SU-DHL-6 (cell line): Measurements from ENCODE around the gene PLAGL1.

Experiments used
- H2AFZ ChIP-seq: fragments of 200-600 bp; sonication (generic); 2 replicates; pipeline ENCODE4 v1.6.1; 2014; ENCODE audit warnings: low read depth, mild to moderate bottlenecking, moderate library complexity, mixed read lengths, antibody characterized with exemption, low read length; ENCODE audit not compliant: severe bottlenecking
- H3F3A ChIP-seq: fragments of 200-600 bp; shearing (Covaris generic); 2 replicates; pipeline ENCODE4 v1.6.0; 2016; ENCODE audit warnings: antibody characterized with exemption, mild to moderate bottlenecking; ENCODE audit not compliant: insufficient read depth
- H3K27ac ChIP-seq: fragments of 200-600 bp; sonication (generic); 2 replicates; pipeline ENCODE4 v1.5.1; 2016; ENCODE audit warnings: low read depth, mild to moderate bottlenecking, low read length, moderate library complexity, mixed read lengths
- H3K27me3 ChIP-seq: fragments of 200-600 bp; sonication (generic), shearing (Covaris generic); 2 replicates; pipeline ENCODE4 v1.6.0; 2014; ENCODE audit warnings: mild to moderate bottlenecking, low read length
- H3K36me3 ChIP-seq: fragments of 200-600 bp; sonication (generic); 2 replicates; pipeline ENCODE4 v1.6.1; 2014; ENCODE audit warnings: mild to moderate bottlenecking, low read length, mixed read lengths
- H3K4me2 ChIP-seq: fragments of 300-600, 200-600 bp; shearing (Covaris generic), sonication (generic); 2 replicates; pipeline ENCODE4 v1.6.0; 2014; ENCODE audit warnings: low read length, low read depth, mild to moderate bottlenecking; ENCODE audit not compliant: poor library complexity, severe bottlenecking
- H3K4me3 ChIP-seq: fragments of 200-600 bp; sonication (generic); 2 replicates; pipeline ENCODE4 v1.5.1; 2014; ENCODE audit warnings: antibody characterized with exemption, low read length, mild to moderate bottlenecking, mixed read lengths; ENCODE audit not compliant: insufficient read depth, poor library complexity, severe bottlenecking
- H3K79me2 ChIP-seq: fragments of 200-600 bp; sonication (generic); 2 replicates; pipeline ENCODE4 v1.6.1; 2014; ENCODE audit warnings: mild to moderate bottlenecking, low read length, moderate library complexity; ENCODE audit not compliant: insufficient read depth
- H3K9ac ChIP-seq: fragments of 200-600 bp; sonication (generic); 2 replicates; pipeline ENCODE4 v1.7.0; 2014; ENCODE audit warnings: mild to moderate bottlenecking, low read length
- H3K9me2 ChIP-seq: fragments of 200-600 bp; sonication (generic); replicated peaks from 2 replicates; pipeline ENCODE4 v1.6.1; 2014; ENCODE audit warnings: low read length; ENCODE audit not compliant: insufficient read depth
- H3K9me3 ChIP-seq: fragments of 200-600 bp; sonication (generic); 2 replicates; pipeline ENCODE4 v1.6.1; 2014; ENCODE audit warnings: low read length, mixed read lengths; ENCODE audit not compliant: insufficient read depth
- H4K20me1 ChIP-seq: fragments of 200-600 bp; sonication (generic); 2 replicates; pipeline ENCODE4 v1.6.1; 2014; ENCODE audit warnings: low read depth, mild to moderate bottlenecking, antibody characterized with exemption, low read length, moderate library complexity, mixed read lengths
- EZH2phosphoT487 ChIP-seq: fragments of 200-600 bp; sonication (generic), shearing (Covaris generic); conservative IDR thresholded peaks from 2 replicates; pipeline ENCODE4 v1.6.1; 2018; ENCODE audit warnings: mild to moderate bottlenecking, antibody characterized with exemption, low read length, moderate library complexity, mixed read lengths
- TF ChIP-seq, protein P1 (sequence below): fragments of 200-600 bp; sonication (generic); IDR thresholded peaks from one replicate; pipeline ENCODE4 v1.5.1; 2017; ENCODE audit warnings: antibody characterized with exemption, mild to moderate bottlenecking, low read length, moderate library complexity; ENCODE audit not compliant: insufficient read depth, poor library complexity, severe bottlenecking

Gene PLAGL1

DNA sequence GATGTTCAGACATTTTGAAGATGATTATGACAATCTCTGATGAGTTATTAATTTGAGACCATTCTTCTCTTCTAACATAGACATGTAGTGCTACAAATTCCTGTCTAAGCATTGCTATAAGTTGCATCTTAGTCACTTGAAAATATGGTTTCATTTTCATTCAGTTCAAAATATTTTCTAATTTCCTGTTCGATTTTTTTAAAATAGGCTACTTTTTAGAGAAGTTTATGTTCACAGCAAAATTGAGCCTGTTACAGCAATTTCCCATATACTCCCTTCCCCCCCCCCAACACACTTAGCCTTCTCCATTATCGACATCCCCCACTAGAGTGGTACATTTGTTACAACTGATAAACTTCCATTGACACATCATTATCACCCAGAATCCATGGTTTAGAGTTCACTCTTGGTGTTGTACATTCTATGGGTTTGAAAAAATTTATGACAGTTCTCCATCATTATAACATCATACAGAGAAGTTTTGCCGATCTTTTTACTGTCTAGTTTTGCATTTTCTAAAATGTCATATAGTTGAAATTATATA, 31.2 kb downstream of the PLAGL1 start:
- no peak overlapping the region for H3K4me3 ChIP-seq
- H3K9ac ChIP-seq, result no peak overlapping the region
- no peak overlapping the region for H3K4me2 ChIP-seq
- H2AFZ ChIP-seq, result no peak overlapping the region
- H3K9me2 ChIP-seq, result no peaks in the 10 kb centered on the region
- no peaks in the 10 kb centered on the region for H3K36me3 ChIP-seq
- no peaks in the 10 kb centered on the region for H3K79me2 ChIP-seq
- TF ChIP-seq, protein P1, sequence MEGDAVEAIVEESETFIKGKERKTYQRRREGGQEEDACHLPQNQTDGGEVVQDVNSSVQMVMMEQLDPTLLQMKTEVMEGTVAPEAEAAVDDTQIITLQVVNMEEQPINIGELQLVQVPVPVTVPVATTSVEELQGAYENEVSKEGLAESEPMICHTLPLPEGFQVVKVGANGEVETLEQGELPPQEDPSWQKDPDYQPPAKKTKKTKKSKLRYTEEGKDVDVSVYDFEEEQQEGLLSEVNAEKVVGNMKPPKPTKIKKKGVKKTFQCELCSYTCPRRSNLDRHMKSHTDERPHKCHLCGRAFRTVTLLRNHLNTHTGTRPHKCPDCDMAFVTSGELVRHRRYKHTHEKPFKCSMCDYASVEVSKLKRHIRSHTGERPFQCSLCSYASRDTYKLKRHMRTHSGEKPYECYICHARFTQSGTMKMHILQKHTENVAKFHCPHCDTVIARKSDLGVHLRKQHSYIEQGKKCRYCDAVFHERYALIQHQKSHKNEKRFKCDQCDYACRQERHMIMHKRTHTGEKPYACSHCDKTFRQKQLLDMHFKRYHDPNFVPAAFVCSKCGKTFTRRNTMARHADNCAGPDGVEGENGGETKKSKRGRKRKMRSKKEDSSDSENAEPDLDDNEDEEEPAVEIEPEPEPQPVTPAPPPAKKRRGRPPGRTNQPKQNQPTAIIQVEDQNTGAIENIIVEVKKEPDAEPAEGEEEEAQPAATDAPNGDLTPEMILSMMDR, result no peak
- no peak for TF ChIP-seq EZH2phosphoT487
- H3K27ac ChIP-seq, result no peak overlapping the region
- no peaks in the 10 kb centered on the region for H3K9me3 ChIP-seq
- H4K20me1 ChIP-seq, result no peaks in the 10 kb centered on the region
- H3F3A ChIP-seq, result no peaks in the 10 kb centered on the region
- no peaks in the 10 kb centered on the region for H3K27me3 ChIP-seq

DNA sequence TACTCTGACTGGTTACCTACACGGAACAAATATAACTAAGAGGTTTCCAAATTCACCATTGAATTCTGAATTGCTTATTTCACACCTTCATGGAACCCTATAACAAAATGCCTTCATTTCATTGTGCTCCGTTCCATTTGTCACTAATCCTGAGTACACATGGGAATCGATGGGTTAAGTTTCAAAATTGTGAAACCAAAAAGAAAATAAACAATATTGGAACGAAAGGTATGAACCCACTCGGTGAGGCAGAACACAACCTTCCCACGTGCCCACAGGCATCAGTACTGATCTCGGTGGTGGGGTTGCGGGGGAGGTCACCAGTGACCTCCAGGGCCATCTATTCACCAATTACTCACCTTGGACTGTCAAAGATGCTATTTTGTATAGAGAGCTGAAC, 34.0 kb downstream of the PLAGL1 start:
- Histone ChIP-seq H4K20me1 (no peaks in the 10 kb centered on the region), H3F3A (no peaks in the 10 kb centered on the region), H3K9ac (no peak overlapping the region), H3K27ac (no peak overlapping the region), H3K4me3 (no peak overlapping the region), H3K9me2 (no peaks in the 10 kb centered on the region), H3K4me2 (no peak overlapping the region), H3K36me3 (no peaks in the 10 kb centered on the region), H2AFZ (no peak overlapping the region), H3K79me2 (no peaks in the 10 kb centered on the region), H3K9me3 (no peaks in the 10 kb centered on the region), H3K27me3 (no peaks in the 10 kb centered on the region)
- TF ChIP-seq, protein P1, result no peak
- TF ChIP-seq EZH2phosphoT487, result no peak

DNA sequence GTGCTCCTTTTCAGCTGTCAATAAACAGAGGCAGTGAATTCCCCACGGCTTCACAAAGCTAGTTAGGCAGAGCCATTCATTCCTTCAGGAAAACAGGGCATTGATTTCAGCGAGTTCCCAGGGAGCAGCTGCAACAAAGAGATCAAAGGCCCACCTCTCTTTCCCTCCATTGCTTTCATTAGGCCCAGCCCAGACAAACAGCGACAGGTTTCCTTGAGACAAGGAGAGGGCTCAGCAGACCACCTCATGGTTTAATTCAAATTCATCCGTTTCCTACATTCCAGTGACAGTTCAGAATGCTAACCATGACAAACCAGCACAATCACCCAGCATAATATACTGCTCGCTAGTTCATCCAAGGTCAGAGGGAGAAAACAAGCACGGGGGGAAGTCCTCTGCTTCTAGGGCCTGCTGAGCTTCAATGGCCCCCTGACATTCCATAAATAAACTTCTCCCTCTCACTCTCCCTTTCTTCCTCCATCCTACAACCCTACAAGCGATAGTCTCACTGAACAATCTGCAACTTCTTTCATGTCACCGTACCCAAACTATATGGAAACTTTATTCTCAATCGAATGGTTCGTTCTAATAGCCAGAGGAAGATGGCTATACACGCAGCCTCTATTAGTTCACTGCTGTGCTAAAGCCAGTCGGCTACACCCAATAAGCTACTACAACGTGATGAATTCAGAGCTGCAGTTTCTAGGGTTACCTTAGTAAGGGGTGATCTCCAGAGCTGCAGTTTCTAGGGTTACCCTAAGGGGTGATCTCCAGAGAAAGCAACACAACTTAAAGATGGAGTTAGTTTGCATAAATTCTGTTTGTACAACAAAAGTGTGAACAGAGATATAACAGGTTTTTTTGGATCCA, 34.7 kb downstream of the PLAGL1 start:
- Histone ChIP-seq H3K9me2 (no peaks in the 10 kb centered on the region), H3K4me2 (no peak overlapping the region), H3K4me3 (no peak overlapping the region), H3K79me2 (no peaks in the 10 kb centered on the region), H3K27me3 (no peaks in the 10 kb centered on the region), H3K9ac (no peak overlapping the region), H3F3A (no peaks in the 10 kb centered on the region), H2AFZ (no peak overlapping the region), H3K36me3 (no peaks in the 10 kb centered on the region), H4K20me1 (no peaks in the 10 kb centered on the region), H3K9me3 (no peaks in the 10 kb centered on the region), H3K27ac (no peak overlapping the region)
- TF ChIP-seq, protein P1, result no peak
- TF ChIP-seq EZH2phosphoT487, result no peak
